H9 (cell line): ENCODE data around the gene ADH5. TPM values are rescaled to one million over a fixed set of nuclear protein-coding genes. Genes with fewer than 3 reads are reported as not detected.

Experiments
- DNase-seq: peaks from one replicate; pipeline ENCODE4 v3.0.0-alpha.2; 2017
- H2AFZ ChIP-seq: one replicate; pipeline ENCODE4 v1.6.1; 2013; ENCODE audit warnings: mild to moderate bottlenecking, low read length, control low read depth, moderate library complexity
- H2AK5ac ChIP-seq: 2 replicates; pipeline ENCODE4 v1.6.1; 2013; ENCODE audit warnings: low read length, control low read depth, mixed read lengths; ENCODE audit not compliant: insufficient read length
- H2BK120ac ChIP-seq: one replicate; pipeline ENCODE4 v1.6.1; 2013; ENCODE audit warnings: low read depth, mild to moderate bottlenecking, low read length, control low read depth, inconsistent platforms; ENCODE audit not compliant: poor library complexity, severe bottlenecking
- H2BK12ac ChIP-seq: 2 replicates; pipeline ENCODE4 v1.6.1; 2013; ENCODE audit warnings: low read length, control low read depth, mixed read lengths, low read depth; ENCODE audit not compliant: insufficient read length
- H2BK15ac ChIP-seq: 2 replicates; pipeline ENCODE4 v1.6.1; 2013; ENCODE audit warnings: low read depth, low read length, control low read depth
- H2BK20ac ChIP-seq: one replicate; pipeline ENCODE4 v1.6.1; 2013; ENCODE audit warnings: low read depth, mild to moderate bottlenecking, low read length, control low read depth, inconsistent platforms; ENCODE audit not compliant: poor library complexity, severe bottlenecking
- H2BK5ac ChIP-seq: 2 replicates; pipeline ENCODE4 v1.6.1; 2013; ENCODE audit warnings: low read length, control low read depth, mixed read lengths; ENCODE audit not compliant: insufficient read length
- H3K14ac ChIP-seq: 2 replicates; pipeline ENCODE4 v1.6.1; 2013; ENCODE audit warnings: low read length, control low read depth; ENCODE audit not compliant: insufficient read depth
- H3K18ac ChIP-seq: 2 replicates; pipeline ENCODE4 v1.6.1; 2013; ENCODE audit warnings: low read depth, mild to moderate bottlenecking, mixed read lengths, low read length, control low read depth; ENCODE audit not compliant: insufficient read length
- H3K23ac ChIP-seq: 2 replicates; pipeline ENCODE4 v1.6.1; 2013; ENCODE audit warnings: low read length, control low read depth, mixed read lengths, low read depth; ENCODE audit not compliant: insufficient read length
- H3K23me2 ChIP-seq: 2 replicates; pipeline ENCODE4 v1.6.1; 2013; ENCODE audit warnings: low read depth, mild to moderate bottlenecking, mixed read lengths, low read length, control low read depth; ENCODE audit not compliant: insufficient read length, poor library complexity, severe bottlenecking
- H3K27ac ChIP-seq: 2 replicates; pipeline ENCODE4 v1.5.1; 2013; ENCODE audit warnings: low read length, control low read depth, mixed read lengths, low read depth; ENCODE audit not compliant: insufficient read length
- H3K27me3 ChIP-seq: 2 replicates; pipeline ENCODE4 v1.6.1; 2013; ENCODE audit warnings: low read length, control low read depth, inconsistent platforms; ENCODE audit not compliant: insufficient read depth
- H3K4ac ChIP-seq: 2 replicates; pipeline ENCODE4 v1.6.1; 2013; ENCODE audit warnings: low read depth, mild to moderate bottlenecking, control low read depth, inconsistent platforms, low read length, moderate library complexity
- H3K4me1 ChIP-seq: 2 replicates; pipeline ENCODE4 v1.6.1; 2013; ENCODE audit warnings: low read length, control low read depth, inconsistent platforms; ENCODE audit not compliant: insufficient read depth
- H3K4me2 ChIP-seq: 2 replicates; pipeline ENCODE4 v1.6.1; 2013; ENCODE audit warnings: low read length, control low read depth, mixed read lengths; ENCODE audit not compliant: insufficient read length, insufficient read depth
- H3K56ac ChIP-seq: 2 replicates; pipeline ENCODE4 v1.6.1; 2013; ENCODE audit warnings: low read depth, mild to moderate bottlenecking, mixed read lengths, low read length, control low read depth; ENCODE audit not compliant: insufficient read length
- H3K79me1 ChIP-seq: 2 replicates; pipeline ENCODE4 v1.6.1; 2013; ENCODE audit warnings: low read depth, mild to moderate bottlenecking, moderate library complexity, low read length, control low read depth, inconsistent platforms; ENCODE audit not compliant: insufficient read depth, poor library complexity, severe bottlenecking
- H3K79me2 ChIP-seq: 2 replicates; pipeline ENCODE4 v1.6.1; 2013; ENCODE audit warnings: low read length, control low read depth, inconsistent platforms; ENCODE audit not compliant: insufficient read depth
- H3K9ac ChIP-seq: 2 replicates; pipeline ENCODE4 v1.6.1; 2013; ENCODE audit warnings: low read length, control low read depth, mixed read lengths; ENCODE audit not compliant: insufficient read length; ENCODE audit errors: extremely low read depth
- H3K9me3 ChIP-seq: one replicate; pipeline ENCODE4 v1.6.1; 2013; ENCODE audit warnings: low read depth, low read length, inconsistent platforms; ENCODE audit not compliant: control insufficient read depth
- H3T11ph ChIP-seq: one replicate; pipeline ENCODE4 v1.6.1; 2013; ENCODE audit warnings: mild to moderate bottlenecking, low read length, control low read depth, inconsistent platforms
- H4K20me1 ChIP-seq: one replicate; pipeline ENCODE4 v1.6.1; 2013; ENCODE audit not compliant: control insufficient read depth, insufficient read length, insufficient read depth
- H4K5ac ChIP-seq: 2 replicates; pipeline ENCODE4 v1.6.1; 2013; ENCODE audit warnings: low read depth, mild to moderate bottlenecking, mixed read lengths, low read length, control low read depth; ENCODE audit not compliant: insufficient read length
- H4K8ac ChIP-seq: replicated peaks from 2 replicates; pipeline ENCODE4 v1.6.1; 2013; ENCODE audit warnings: low read length, control low read depth, mixed read lengths, low read depth; ENCODE audit not compliant: insufficient read length
- H4K91ac ChIP-seq: 2 replicates; pipeline ENCODE4 v1.6.1; 2013; ENCODE audit warnings: low read depth, mild to moderate bottlenecking, moderate library complexity, mixed read lengths, low read length, control low read depth; ENCODE audit not compliant: insufficient read length
- H3K27ac Mint-ChIP-seq, 3 experiments: 2 replicates in 2 of 3; 3 replicates in 1 of 3; pipeline ENCODE4 v1.8.0; 2020 to 2021; ENCODE audit warnings: mixed read lengths in 3 of 3, mild to moderate bottlenecking in 1 of 3, moderate library complexity in 1 of 3
- H3K27me3 Mint-ChIP-seq: 2 replicates; pipeline ENCODE4 v1.8.0; 2021; ENCODE audit warnings: low read depth, mild to moderate bottlenecking, moderate library complexity, mixed read lengths
- H3K36me3 Mint-ChIP-seq, 3 experiments: 2 replicates in 2 of 3; 3 replicates in 1 of 3; pipeline ENCODE4 v1.8.0; 2020 to 2021; ENCODE audit warnings: low read depth in 3 of 3, mixed read lengths in 3 of 3; ENCODE audit not compliant: insufficient read depth in 1 of 3
- H3K4me1 Mint-ChIP-seq, 2 experiments: 2 replicates each; pipeline ENCODE4 v1.8.0; 2020; ENCODE audit warnings: mixed read lengths in 2 of 2
- H3K4me3 Mint-ChIP-seq, 2 experiments: 2 replicates in 1 of 2; 3 replicates in 1 of 2; pipeline ENCODE4 v1.8.0; 2020 to 2021; ENCODE audit warnings: mild to moderate bottlenecking in 2 of 2, mixed read lengths in 2 of 2, moderate library complexity in 1 of 2
- H3K9me3 Mint-ChIP-seq, 2 experiments: 2 replicates in 1 of 2; 3 replicates in 1 of 2; pipeline ENCODE4 v1.8.0; 2020; ENCODE audit warnings: mild to moderate bottlenecking in 2 of 2, mixed read lengths in 2 of 2, moderate library complexity in 1 of 2
- CTCF ChIP-seq: fragments of 200-600 bp; sonication (generic); conservative IDR thresholded peaks from 3 replicates; pipeline ENCODE4 v1.8.0; 2021; ENCODE audit warnings: antibody characterized with exemption, mild to moderate bottlenecking
- WGBS: extraction: QIAGEN DNeasy Blood & Tissue Kit; methylation state at CpG from one replicate; pipeline ENCODE4 v1.1.7; 2013; ENCODE audit warnings: missing lambda C conversion rate, low lambda C conversion rate, mixed read lengths; ENCODE audit not compliant: insufficient read length; ENCODE audit errors: extremely low coverage; 5-methylcytosine and 5-hydroxymethylcytosine counted together
- total RNA-seq: library from RNA; stranded (reverse); gene quantifications from 2 replicates; pipeline ENCODE4 v1.2.1, GENCODE V29; 2021

Gene ADH5
- total RNA-seq, 1 experiment from 2014 or later = 284 TPM

GRCh38 chr4:99077177-99077576, 11.4 kb downstream of the ADH5 start:
- Histone ChIP-seq H3K18ac (no peak overlapping the region), H4K8ac (no peak overlapping the region), H3K9me3 (no peaks in the 10 kb centered on the region), H3K56ac (no peak overlapping the region), H3K79me2 (0 out of 2 replicates have a peak, but pooled peaks cover 1% of the 10 kb centered on the region), H2BK12ac (no peak overlapping the region), H2BK5ac (no peak overlapping the region), H3K4ac (no peak overlapping the region), H4K91ac (no peak overlapping the region), H2AK5ac (no peak overlapping the region), H3K4me2 (no peak overlapping the region), H3K23ac (no peak overlapping the region), H3K27me3 (no peaks in the 10 kb centered on the region), H3T11ph (no peak overlapping the region), H2BK20ac (no peak overlapping the region), H3K4me1 (no peaks in the 10 kb centered on the region), H2BK15ac (no peak overlapping the region), H3K27ac (no peak overlapping the region), H3K14ac (no peak overlapping the region), H3K9ac (no peak overlapping the region), H3K23me2 (no peaks in the 10 kb centered on the region), H3K79me1 (peaks cover 3% of the 10 kb centered on the region), H2AFZ (no peak overlapping the region), H2BK120ac (no peak overlapping the region), H4K5ac (no peak overlapping the region), H4K20me1 (no peaks in the 10 kb centered on the region)
- H3K9me3 Mint-ChIP-seq = no peaks in the 10 kb centered on the region
- H3K27me3 Mint-ChIP-seq = no peaks in the 10 kb centered on the region
- H3K27ac Mint-ChIP-seq = no peak overlapping the region
- no peaks in the 10 kb centered on the region for H3K4me1 Mint-ChIP-seq
- H3K36me3 Mint-ChIP-seq = peaks cover 58 to 88% (median 87%) of the 10 kb centered on the region in 3 experiments; a peak in 6 of 7 replicates
- WGBS = no CpG with 5 or more reads among the region's 4 CpGs
- no peak overlapping the region for H3K4me3 Mint-ChIP-seq
- DNase-seq = no peak
- TF ChIP-seq CTCF = no peak
